Measurements from ENCODE around the gene RBP2.

Gene RBP2

GRCh38 chr3:139476348-139476747 lies at the start of gene RBP2:
Gene RBP2, minus strand, starts transcription at chr3:139476516. Its CDS starts 57 bp downstream, at chr3:139476459.
- in situ Hi-C loops (cut with MboI; ENCODE audit: low sequenced_read_pairs): no loop called here

DNA sequence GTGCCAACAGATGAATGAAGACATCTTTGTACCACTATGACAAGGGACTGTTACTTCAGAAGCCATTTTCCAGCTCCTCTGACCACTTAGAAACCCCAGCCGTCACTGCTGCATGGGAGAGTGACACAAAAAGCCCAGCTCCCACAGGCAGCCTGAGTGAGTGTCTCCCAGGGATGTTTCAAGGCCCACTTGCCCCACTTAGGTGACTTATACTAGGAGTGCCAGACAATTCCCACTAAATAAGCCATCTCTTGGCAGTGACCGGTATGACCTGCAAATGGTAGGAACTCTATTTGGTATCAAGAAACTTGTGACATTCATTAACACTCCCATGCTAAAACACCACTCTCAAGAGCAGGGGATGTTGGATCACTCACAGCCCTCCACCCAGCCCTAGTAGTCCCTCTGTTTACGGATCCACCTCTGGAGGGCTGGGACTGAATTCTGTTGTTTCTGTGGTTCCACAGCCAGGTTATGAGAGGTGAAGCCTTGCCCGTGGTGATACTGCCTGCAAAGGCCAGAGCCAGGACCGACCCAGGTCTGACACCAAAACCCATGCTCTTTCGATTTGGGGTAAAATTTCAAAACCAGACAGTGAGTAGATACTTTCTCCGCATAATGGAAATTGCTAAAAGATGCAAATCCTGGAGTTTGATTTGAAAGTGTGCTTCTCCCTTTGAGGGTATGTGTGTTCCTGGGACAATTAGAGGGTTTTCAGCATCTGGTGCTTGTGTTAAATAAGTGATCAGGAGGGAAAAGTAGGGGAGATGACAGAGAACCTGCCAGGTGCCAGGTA lies 48.7 kb upstream of the RBP2 start:
- in situ Hi-C loops (cut with MboI; ENCODE audit: low sequenced_read_pairs): no loop called here

- in situ Hi-C loops (cut with MboI; ENCODE audit: low sequenced_read_pairs): no loop called here
Measured at GRCh38 chr3:139523718-139524117, 47.4 kb upstream of the RBP2 start.

GRCh38 chr3:139523166-139523565 lies 46.9 kb upstream of the RBP2 start:
- in situ Hi-C loops (cut with MboI; ENCODE audit: low sequenced_read_pairs): no loop called here

DNA sequence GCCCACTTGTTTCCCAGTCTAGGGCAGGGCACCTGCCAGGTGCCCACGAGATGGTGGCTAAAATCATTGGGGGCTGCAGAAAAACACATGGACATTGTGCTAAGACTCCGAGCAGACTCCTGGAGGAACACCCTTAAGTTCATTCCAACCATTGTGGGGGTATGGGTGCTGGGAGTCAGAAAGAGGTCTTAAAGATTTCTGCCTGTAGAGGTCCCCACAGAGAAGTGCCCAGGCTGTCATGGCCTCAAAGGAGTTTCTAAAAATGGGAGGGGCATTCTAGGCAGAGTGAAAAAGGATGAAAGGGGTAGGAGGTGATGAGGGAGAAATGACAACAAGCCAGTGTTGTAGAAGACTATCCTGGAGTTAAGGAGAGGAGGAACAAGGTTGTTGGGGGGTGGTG lies 46.1 kb upstream of the RBP2 start:
- in situ Hi-C loops (cut with MboI; ENCODE audit: low sequenced_read_pairs): no loop called here

GRCh38 chr3:139521816-139522215 lies 45.5 kb upstream of the RBP2 start:
- in situ Hi-C loops (cut with MboI; ENCODE audit: low sequenced_read_pairs): no loop called here

DNA sequence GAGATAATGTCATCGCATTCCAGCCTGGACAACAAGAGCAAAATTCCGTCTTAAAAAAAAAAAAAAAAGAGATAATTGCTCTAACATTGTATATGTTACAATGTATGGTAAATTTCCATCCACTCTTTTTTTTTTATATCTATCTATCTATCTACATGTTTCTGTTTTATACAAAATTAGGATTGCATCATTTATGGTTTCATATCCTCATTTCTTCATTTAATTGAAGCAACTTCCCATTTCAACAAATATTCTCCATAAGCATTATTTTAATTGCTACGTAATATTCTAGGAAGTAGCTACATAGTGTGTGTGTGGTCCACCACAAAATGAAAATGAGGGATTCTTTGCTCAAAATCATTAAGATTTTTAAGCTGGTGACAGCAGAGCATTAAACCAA lies 44.8 kb upstream of the RBP2 start:
- in situ Hi-C loops (cut with MboI; ENCODE audit: low sequenced_read_pairs): no loop called here

DNA sequence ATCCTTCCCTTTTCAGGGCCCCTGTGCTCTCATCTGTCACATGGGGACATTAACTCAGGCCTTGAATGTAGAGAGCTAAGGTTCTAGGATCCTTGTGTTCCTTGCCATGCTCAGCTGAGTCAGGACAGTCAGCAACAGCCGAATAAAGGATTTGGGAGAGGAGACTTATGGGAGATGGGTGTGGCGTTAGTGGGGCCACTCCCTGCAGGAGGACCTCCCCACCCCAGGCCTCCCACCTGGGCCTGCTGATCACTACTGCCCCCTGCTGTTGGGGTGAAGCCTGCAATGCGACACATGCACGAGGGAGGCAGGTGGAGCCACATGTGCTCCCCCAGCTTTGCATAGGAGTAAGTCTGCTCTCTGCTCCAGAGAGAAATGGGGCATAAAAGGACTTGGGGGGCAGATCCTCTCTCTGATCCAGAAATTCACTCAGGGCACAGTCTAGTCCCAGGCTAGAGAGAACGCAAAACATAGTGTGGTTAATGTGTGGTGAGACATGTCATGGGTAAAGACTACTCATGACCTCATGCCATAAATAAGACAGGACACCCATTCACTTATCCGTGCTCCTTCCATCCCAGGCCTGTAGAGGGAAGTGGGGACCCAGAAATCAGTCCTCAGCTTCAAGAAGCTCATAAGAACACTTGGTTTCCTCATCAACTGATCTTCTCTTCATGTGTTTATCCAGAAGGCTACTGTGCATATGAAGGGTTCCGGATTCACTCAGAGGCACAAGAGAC lies 43.9 kb upstream of the RBP2 start:
- in situ Hi-C loops (cut with MboI; ENCODE audit: low sequenced_read_pairs): no loop called here

DNA sequence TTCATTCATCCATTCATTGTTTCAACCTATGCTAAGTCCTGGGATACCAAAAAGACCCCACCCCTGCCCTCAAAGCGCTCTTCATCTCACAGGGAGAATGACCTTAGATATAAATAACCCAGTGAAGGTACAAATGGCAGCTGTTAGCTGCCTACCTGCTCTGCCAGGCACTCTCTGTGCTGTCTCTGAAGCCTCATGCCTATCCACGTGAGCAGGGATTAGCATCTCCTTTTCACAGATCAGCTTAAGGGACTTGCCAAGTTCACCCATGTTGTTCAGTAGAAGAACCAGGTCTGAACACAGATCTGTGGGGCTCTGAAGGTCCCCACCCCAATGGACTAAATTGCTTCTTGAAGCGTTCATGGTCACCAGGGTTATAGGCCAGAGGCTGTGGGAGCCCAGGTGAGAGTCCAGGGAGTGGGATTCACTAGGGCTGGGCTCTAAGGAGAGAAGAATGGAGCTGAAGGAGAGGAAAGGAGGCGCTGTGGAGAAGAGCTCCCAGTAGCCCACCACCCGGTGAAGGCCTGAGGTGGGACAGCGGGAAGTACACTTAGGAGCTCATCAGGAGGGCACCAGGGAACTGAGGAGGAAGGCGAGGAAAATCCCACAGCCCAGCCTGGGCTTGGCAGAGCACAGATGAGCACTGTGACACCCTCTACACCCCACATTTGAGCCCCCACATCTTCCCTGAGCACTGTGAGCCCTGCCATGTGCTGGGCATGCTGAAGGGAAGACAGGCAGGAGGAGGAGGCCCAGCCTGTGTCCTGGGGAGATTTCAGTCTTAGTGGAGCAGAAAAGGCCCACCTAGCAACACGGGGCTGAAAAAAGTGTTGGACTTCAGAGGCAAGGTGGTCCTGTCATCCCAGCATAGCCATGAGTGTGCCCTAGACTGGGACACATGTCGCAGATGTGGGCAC lies 42.9 kb upstream of the RBP2 start:
- in situ Hi-C loops (cut with MboI; ENCODE audit: low sequenced_read_pairs): no loop called here

- in situ Hi-C loops (cut with MboI; ENCODE audit: low sequenced_read_pairs): no loop called here
Measured at GRCh38 chr3:139518306-139518705, 42.0 kb upstream of the RBP2 start.

GRCh38 chr3:139517321-139518065 lies 41.2 kb upstream of the RBP2 start:
- in situ Hi-C loops (cut with MboI; ENCODE audit: low sequenced_read_pairs): no loop called here

- in situ Hi-C loops (cut with MboI; ENCODE audit: low sequenced_read_pairs): no loop called here
Measured at GRCh38 chr3:139514741-139515140, 38.4 kb upstream of the RBP2 start.

GRCh38 chr3:139509631-139510030 lies 33.3 kb upstream of the RBP2 start:
- in situ Hi-C loops (cut with MboI; ENCODE audit: low sequenced_read_pairs): no loop called here

- in situ Hi-C loops (cut with MboI; ENCODE audit: low sequenced_read_pairs): no loop called here
Measured at GRCh38 chr3:139506766-139507165, 30.4 kb upstream of the RBP2 start.

DNA sequence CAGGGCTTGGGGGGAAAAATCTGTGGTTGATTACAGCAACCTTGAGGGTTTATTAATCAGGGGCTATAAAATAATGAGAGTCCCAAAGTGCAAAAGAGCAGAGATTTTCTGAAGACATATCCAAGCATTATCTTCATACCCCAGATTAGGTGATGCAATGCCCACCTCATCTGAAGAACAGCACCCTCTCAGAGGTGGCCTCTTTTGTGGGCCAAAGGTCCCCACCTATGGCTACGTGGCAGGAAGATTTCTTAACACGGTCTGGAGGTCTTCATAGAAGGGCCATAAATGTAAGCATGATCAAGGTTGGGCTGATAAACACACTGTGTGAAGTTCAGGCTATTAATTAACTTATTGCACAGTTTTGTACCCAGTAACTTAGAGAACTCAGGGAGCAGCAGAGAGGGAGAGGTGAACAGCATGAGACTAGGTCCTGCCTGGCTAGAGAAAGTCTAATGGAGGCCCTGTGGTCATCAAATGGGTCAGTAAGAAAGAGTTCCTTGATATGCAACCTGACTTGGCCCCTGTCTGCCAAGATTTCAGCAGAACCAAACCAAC lies 29.6 kb upstream of the RBP2 start:
- in situ Hi-C loops (cut with MboI; ENCODE audit: low sequenced_read_pairs): no loop called here

DNA sequence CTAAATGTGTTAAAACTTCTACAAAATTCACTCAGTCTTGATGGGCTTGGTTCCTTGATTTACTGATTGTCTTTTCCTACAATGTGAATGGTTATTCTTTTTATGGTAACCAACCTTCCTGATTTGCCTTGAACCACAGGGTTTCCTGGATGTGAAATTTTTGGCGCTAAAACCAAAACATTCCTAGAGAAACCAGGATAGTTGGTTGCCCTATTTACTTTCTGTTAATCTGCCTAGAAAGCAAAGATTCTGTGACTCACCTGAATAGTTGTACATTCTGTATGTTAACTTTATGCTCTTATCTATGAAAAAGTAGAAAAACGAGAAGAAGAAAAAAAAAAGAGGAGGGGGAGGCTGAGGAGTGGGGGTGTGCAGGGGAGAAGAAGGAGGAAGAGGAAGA lies 23.2 kb upstream of the RBP2 start:
- in situ Hi-C loops (cut with MboI; ENCODE audit: low sequenced_read_pairs): no loop called here

DNA sequence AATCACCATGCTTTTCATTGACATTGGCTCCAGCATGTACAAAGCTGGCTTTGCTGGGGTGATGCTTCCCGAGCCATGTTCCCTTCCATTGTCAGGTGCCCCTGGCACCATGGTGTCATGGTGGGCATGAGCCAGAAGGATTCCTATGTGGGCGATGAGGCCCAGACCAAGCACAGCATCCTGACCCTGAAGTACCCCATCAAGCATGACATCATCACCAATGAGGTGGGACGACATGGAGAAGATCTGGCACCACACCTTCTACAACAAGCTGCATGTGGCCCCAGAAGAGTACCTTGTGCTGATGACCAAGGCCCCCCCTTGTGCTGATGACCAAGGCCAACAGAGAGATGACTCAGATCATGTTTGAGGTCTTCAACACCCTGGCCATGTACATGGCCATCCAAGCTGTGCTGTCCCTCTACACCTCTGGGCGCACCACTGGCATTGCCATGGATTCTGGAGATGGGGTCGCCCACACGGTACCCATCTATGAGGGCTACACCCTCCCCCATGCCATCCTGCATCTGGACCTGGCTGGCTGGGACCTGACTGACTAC lies 17.6 kb upstream of the RBP2 start:
- in situ Hi-C loops (cut with MboI; ENCODE audit: low sequenced_read_pairs): no loop called here

GRCh38 chr3:139491966-139492365 lies 15.7 kb upstream of the RBP2 start:
- in situ Hi-C loops (cut with MboI; ENCODE audit: low sequenced_read_pairs): no loop called here

DNA sequence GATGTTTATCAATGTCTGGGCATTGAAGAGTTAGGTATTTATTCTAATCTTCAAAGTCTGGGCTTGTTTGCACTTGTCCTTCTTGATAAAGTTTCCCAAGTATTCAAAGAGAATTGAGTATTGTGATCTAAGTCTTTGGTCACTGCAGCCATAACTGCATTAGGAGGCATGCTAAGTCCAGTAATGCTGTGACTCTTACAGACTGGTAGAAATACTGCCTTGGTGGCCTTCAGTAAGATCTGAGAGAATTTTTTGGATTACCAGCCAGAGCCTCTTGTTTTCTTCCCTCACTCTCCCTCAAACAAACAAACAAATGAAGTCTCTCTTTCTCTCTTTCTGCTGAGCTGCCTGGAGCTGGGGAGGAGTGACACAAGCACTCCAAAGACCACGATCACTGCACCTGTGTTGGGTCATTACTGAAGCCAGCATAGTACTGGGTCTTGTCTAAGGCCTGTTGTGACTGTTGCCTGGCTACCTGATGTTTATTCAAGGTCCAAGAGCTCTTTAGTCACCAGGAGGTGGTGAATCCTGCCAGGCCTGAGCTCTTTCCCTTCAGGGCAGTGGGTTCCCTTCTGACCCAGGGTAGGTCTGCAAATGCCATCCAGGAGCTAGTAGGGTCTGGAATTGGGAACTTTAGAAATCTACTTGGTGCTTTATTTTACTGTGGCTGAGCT lies 14.8 kb upstream of the RBP2 start:
- in situ Hi-C loops (cut with MboI; ENCODE audit: low sequenced_read_pairs): no loop called here

Data from HL-60/S4 treated with retinoic acid at 250 ng/mL for 4 days and 3 days (cell line).